Nucleus accumbens (tissue), 56 donors: ENCODE results near the gene RNF181.
"Not testable (repeated sequence)": the region's sequence is repeated elsewhere in the genome, so short reads cannot be mapped to it uniquely, and the experiment has no call there.

Source experiments
- DNase-seq, 56 donors: peaks; one replicate each; lab custom pipeline; 2025; lab: John Stamatoyannopoulos, UW

RNF181 gene

DNA sequence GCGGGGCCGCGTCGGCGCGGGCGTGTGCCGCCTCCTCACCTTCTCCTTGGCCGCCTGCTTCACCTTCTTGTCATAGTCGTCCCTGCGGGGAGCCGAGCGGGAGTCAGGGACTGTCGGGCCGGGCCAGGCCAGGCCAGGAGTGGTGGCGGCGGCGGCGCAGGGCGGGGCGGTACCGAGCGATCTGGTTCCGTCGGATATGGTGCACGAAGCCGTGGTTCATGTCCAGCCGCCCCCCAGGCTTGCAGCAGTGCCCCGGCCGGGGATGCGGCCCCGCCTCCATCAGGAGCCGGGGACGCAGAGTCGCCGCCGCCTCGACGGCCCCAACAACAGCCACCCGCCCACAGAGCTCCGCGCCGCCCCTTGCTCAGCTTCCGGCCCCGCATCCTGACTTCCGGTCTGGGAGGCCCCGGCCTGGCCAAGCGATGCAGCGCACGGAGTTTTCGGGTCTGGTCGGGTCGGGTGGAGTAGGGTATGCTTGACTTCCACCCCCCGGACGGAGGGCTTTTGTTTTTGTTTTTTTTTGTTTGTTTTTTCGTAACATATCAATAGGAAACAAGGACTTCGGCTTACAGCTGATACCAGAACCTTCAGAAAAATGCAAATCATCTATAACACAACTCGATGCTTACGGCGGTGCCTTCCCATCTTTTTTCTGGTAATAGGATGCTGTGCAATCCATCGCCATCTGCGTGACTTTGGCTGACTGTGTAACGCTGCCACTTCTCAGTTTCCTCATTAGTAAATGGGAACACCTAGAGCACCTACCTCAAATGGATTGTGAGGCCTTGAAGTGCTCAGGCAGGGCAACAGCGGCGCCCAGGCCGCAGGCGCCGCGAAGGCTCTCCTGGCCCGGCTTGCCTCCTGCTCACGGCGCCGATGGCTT, 16.4 kb downstream of the RNF181 start, which contains the start of gene C2orf68:
Gene C2orf68, minus strand, starts transcription at position 362 of the 883 bp plus-strand sequence. Its CDS starts 82 bp downstream, at position 280.
- peak in 55 of 56 donors; percentile 25 to 91 (median 80) for DNase-seq

DNA sequence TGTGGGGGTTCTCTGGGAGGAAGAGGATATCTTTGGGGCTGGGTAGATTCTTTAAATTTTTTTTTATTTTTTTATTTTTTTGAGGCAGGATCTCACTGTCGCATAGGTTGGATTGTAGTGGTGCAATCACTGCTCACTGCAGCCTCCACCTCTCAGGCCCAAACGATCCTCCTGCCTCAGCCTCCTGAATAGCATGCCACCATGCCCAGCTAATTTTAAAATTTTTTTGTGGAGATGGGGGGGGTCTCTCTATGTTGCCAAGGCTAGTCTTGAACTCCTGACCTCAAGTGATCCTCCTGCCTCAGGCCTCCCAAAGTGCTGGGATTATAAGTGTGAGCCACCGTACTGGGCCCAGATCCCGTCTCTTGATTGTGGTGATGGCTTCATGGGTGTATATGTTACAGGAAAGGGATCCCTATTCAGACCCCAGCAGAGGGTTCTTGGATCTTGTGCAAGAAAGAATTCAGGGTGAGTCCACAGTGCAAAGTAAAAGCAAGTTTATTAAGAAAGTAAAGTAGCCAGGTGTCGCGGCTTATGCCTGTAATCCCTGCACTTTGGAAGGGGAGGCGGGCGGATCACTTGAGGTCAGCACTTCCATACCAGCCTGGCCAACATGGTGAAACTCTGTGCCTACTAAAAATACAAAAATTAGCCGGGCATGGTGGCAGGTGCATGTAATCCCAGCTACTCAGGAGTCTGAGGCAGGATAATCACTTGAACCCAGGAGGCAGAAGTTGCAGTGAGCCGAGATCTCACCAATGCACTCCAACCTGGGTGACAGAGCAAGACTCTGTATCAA, 18.4 kb downstream of the RNF181 start:
- DNase-seq: no peak

DNA sequence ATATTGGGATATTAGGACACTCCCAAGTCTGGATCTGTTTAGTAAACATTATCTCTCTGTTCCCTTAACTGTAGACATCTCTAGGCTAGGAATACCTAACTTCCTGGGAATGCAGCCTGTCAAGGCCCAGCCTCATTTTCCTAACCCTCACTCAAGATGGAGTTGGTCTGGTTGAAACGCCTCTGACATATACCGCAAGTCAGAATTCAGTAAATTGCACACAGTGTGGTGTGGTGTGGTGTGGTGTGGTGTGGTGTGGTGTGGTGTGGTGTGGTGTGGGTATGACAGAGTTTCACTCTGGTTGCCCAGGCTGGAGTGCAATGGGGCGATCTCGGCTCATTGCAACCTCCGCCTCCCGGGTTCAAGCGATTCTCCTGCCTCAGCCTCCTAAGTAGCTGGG, 19.2 kb downstream of the RNF181 start:
- DNase-seq: not testable (repeated sequence)

DNA sequence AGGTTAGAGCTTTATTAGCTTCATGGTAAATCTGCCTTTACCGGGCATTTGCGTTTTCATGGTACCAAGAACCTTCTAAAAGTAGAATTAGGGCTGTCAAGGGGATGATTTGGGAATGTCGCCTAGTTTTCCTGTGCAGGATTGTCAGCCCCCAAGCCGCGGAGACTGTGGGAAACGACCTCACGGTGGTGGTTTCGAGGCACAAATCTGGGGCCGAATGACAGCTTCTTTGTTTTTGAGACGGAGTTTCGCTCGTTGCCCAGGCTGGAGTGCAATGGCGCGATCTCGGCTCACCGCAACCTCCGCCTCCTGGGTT, 19.8 kb downstream of the RNF181 start:
- DNase-seq: no peak

DNA sequence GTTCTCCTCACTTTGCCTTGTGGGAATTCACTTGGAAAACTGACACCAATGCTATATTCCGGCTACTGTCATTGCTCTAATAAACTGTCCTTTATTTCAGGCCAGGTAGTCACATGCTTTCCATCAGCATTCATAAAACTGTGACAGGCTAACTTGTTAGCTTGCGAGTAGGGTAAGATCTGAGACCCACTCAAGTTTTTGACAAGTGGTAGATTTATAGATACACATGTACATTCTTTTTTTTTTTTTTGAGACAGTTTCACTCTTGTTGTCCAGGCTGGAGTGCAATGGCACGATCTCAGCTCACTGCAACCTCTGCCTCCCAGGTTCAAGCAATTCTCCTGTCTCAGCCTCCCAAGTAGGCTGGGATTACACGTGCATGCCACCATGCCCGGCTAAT, 22.2 kb downstream of the RNF181 start:
- not testable (repeated sequence) for DNase-seq

DNA sequence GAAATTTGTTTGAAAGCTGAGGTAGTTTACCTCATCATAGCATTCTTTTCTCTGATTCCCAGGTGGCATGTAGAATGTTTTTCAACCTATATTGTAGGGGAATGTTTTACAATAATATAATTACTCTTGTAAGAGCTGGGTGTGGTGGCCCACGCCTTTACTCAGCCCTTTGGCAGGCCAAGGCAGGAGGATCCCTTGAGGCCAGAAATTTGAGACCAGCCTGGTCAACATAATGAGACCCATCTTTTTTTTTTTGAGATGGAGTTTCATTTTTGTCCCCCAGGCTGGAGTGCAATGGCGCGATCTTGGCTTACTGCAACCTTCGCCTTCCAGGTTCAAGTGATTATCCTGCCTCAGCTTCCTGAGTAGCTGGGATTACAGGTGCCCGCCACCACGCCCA, 24.1 kb downstream of the RNF181 start:
- no peak for DNase-seq

DNA sequence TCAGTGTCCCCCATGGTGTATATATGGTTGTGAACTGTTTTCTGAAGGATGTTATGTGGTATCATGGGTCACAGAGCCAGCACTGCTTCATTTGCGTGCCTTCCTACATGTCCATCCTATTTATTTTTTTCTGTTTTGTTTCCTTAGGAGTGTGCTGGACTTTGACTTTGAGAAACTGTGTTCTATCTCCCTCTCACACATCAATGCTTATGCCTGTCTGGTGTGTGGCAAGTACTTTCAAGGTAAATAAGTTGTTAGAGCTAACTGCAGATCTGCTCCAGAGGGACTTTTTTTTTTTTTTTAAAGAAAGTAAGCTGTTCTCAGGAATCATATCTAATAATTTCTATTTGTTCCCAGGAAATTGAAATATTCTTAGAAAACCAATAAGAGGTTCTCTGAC, 25.8 kb downstream of the RNF181 start:
- DNase-seq: no peak

DNA sequence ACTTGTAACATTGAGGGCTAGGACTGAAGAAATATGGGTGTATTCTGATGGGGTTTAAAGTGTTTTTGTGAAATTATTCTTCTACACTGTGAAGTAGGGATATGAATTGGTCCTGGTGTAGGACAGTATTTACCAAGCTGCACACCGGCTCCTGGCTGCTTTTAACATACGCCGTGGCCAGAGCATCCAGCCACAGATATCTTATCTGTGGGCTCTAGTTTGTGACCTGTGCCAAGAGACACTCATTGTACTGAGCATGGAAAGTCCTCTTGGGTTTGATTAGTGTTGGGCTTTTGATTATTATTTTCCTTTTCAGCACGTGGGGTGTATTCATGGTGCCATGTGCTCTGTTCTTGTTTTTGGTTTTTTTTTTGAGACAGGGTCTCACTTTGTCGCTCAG, 28.4 kb downstream of the RNF181 start:
- no peak for DNase-seq

DNA sequence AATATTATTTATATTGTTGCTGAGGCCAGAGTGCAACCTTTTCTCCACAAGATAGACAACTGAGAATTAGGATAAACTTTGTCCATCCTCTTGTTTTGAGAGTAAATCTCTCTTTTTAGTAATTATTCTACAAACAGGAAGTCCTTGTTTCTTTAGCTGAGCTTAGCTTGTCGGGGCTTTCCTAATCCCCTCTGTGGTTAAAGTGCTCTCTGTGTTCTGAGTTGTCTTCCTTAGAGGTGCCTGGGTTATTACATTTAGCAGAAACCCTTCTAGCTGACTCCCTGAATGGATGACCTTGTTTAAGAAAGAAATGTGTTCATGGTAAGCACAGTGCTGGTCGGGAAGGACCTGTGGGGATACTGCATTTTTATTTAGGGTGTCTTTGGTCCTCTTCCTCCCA, 33.1 kb downstream of the RNF181 start:
- no peak for DNase-seq

DNA sequence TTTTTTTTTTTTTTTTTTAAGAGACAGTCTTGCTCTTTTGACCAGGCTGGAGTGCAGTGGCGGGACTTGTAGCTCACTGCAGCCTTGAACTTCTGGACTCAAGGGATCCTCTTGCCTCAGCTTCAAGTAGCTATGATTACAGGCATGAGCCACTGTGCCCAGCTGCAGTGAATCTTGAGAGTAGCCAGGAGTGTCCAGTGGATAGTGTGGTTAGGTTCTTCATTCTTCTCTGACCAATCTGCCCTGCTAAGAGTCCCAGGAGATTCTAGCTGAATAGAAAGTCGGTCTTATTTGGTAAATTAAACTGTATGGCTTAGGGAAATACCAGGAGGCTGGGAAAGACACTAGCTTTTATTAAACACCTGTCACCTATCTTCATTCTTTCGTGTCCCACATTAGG, 35.8 kb downstream of the RNF181 start:
- no peak for DNase-seq

DNA sequence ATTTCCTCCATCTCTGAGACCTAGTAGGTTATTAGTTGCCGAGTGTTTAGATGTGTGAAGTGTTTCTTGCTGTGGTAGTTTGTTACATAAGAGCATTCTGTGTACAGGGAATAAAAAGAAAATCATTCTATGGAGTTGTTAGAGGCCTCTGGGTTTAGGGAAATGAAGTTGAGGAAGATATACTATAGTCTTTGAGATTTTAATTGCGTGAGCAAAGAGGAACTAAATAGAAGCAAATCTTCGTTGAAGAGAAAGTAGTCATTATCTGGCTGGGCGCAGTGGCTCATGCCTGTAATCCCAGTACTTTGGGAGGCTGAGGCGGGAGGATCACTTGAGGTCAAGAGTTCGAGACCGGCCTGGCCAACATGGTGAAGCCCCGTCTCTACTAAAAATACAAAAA, 39.5 kb downstream of the RNF181 start:
- no peak for DNase-seq

DNA sequence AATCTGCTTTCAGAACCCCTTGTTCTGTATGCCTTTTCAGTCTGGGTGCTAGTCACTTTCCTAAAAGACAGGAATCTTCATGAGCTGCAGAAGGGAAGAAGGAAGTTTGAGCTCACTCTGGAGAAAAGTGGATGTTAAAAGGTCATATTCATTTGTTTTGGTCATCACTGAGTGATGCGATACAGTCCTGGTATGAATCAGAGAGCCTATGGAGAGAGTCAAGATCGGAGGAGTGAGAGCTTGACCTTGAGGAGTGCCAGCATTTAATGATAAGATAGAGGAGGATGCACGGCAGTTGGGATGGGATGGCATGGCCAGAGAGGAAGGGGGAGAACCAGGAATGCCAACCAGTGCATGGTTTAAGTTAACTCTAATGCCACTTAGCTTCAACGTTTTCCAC, 40.1 kb downstream of the RNF181 start:
- DNase-seq: no peak

DNA sequence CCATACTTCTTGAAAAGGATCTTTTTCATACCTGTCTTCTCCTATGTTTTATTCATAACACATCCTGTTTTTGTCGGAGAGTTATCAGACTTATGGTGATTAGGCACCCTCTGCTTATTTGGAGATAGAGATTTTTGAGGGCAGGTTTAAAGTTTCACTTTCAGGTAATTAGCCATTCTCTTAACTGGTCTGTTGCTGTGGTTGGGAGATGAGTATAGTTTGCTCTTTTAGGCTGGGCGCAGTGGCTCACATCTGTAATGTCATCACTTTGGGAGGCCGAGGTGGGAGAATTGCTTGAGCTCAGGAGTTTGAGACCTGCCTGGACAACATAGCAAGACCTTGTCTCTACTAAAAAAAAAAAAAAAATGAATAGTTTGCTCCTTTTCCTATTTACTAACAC, 47.2 kb downstream of the RNF181 start:
- no peak for DNase-seq

DNA sequence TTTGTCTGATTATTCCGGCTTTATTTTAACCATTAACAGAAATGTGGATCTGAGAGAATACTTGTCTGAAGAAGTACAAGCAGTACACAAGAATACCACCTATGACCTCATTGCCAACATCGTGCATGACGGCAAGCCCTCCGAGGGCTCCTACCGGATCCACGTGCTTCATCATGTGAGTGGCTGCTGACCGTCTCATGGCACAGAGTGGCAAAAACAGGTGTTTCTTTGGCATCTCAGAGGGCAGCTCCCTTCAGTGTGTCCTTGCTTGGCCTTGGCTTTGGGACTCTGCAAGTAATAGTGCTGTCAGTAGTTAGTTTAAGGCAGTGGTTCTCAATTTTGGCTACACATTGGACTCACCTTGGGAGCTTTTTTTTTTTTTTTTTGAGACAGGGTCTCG, 49.4 kb downstream of the RNF181 start:
- DNase-seq: no peak

DNA sequence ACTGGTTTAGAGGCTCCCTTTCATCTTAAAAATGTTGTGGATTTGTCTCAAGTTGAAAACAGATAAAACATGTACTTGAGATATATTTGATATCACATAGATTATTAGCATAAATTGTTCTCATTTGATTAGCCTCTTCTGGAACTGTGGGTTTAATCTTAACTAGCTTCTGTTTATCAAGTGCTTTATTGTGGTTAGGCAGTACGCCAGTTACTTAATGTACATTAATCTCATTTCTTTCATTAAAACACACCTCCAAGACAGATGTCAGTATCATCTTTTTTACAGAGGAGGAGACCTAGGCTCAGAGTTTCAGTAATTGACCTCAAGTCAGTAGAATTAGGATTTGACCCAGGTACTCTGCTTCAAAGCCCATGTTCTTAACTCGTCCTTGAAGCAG, 50.6 kb downstream of the RNF181 start:
- no peak for DNase-seq
